HL-60 (cell line): ENCODE measurements around the gene ZFR2.

ENCODE experiments used
- CTCF ChIP-seq: IDR thresholded peaks from one replicate; pipeline ENCODE4 v1.5.1; 2011; ENCODE audit warnings: low read length, control low read depth, inconsistent platforms; ENCODE audit not compliant: insufficient read depth
- POLR2AphosphoS5 ChIP-seq: IDR thresholded peaks from 2 replicates; pipeline ENCODE4 v1.6.1; 2012; ENCODE audit warnings: low read depth
- SPI1 ChIP-seq: IDR thresholded peaks from 2 replicates; pipeline ENCODE4 v1.6.1; 2012; ENCODE audit warnings: low read depth, mild to moderate bottlenecking, borderline replicate concordance
- TF ChIP-seq, protein P1 (sequence below): IDR thresholded peaks from 2 replicates; pipeline ENCODE4 v1.6.1; 2012; ENCODE audit warnings: low read depth; ENCODE audit not compliant: insufficient replicate concordance

DNA sequence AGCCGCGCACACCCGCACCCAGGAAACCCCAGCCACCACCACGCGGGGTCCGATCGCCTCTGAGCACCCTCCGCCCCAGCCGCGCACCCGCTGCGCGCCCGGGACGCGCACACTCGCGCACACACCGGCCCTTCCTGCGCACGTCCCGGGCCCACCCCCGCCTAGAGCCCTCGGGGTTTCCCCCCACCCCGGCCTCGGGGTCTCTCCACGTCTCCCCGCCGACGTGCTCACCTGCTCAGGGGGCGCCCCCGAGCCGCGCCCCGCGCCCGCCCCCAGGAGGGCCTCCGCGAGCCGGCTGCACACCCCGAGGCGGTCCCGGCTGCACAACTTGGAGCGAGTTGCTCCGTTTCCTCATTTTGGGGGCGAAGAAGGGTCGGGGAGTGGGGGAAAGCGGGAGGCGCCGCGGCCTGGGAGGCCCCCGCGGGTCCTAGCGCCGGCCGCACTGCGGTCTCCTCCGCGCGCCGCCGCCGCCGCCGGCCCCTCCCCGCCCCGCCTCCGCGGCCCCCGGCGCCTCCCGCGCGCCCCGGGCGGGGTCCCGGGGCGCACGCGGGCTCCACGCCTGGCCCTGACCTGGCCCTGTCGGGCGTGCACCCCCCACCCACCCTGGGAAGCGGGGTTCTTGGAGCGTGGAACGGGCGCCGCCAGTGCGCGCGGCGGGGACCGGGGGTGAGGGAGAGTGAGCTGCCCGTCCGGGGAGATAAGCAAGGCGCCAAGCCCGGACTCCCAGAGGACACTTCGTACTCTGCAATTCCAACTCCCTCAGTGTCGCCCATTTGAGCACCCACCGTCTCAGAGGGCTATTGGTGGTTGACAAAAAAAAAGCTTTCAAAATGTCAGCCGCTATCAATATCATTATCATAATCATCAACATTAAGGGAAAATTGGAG, 82.7 kb downstream of the ZFR2 start, which contains the start of gene MATK:
- TF ChIP-seq POLR2AphosphoS5 = no peak
- no peak for TF ChIP-seq CTCF
- TF ChIP-seq SPI1 = peak; percentile 76
- TF ChIP-seq, protein P1, sequence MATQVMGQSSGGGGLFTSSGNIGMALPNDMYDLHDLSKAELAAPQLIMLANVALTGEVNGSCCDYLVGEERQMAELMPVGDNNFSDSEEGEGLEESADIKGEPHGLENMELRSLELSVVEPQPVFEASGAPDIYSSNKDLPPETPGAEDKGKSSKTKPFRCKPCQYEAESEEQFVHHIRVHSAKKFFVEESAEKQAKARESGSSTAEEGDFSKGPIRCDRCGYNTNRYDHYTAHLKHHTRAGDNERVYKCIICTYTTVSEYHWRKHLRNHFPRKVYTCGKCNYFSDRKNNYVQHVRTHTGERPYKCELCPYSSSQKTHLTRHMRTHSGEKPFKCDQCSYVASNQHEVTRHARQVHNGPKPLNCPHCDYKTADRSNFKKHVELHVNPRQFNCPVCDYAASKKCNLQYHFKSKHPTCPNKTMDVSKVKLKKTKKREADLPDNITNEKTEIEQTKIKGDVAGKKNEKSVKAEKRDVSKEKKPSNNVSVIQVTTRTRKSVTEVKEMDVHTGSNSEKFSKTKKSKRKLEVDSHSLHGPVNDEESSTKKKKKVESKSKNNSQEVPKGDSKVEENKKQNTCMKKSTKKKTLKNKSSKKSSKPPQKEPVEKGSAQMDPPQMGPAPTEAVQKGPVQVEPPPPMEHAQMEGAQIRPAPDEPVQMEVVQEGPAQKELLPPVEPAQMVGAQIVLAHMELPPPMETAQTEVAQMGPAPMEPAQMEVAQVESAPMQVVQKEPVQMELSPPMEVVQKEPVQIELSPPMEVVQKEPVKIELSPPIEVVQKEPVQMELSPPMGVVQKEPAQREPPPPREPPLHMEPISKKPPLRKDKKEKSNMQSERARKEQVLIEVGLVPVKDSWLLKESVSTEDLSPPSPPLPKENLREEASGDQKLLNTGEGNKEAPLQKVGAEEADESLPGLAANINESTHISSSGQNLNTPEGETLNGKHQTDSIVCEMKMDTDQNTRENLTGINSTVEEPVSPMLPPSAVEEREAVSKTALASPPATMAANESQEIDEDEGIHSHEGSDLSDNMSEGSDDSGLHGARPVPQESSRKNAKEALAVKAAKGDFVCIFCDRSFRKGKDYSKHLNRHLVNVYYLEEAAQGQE = no peak
